Rectal smooth muscle tissue (tissue), 1 donor: ENCODE data around the gene CEPT1.

Experiments used
- H3K27ac ChIP-seq: one replicate; pipeline ENCODE4 v1.7.0; 2013; ENCODE audit warnings: low read depth, low read length, inconsistent platforms
- H3K27me3 ChIP-seq: one replicate; pipeline ENCODE4 v1.7.0; 2013; ENCODE audit warnings: low read length; ENCODE audit not compliant: control insufficient read depth, insufficient read depth
- H3K36me3 ChIP-seq: one replicate; pipeline ENCODE4 v1.7.0; 2013; ENCODE audit warnings: low read length; ENCODE audit not compliant: control insufficient read depth, insufficient read depth
- H3K4me1 ChIP-seq: one replicate; pipeline ENCODE4 v1.7.0; 2013; ENCODE audit warnings: low read length; ENCODE audit not compliant: control insufficient read depth, insufficient read depth
- H3K4me3 ChIP-seq: one replicate; pipeline ENCODE4 v1.7.0; 2013; ENCODE audit warnings: low read length
- H3K9ac ChIP-seq: one replicate; pipeline ENCODE4 v1.7.0; 2013; ENCODE audit warnings: low read length

Gene CEPT1

GRCh38 chr1:111234258-111234657 is 94.2 kb downstream of the CEPT1 start:
- H3K4me3 ChIP-seq: no peak overlapping the region
- no peaks in the 10 kb centered on the region for H3K27me3 ChIP-seq
- H3K27ac ChIP-seq: no peak overlapping the region
- H3K4me1 ChIP-seq: no peaks in the 10 kb centered on the region
- H3K36me3 ChIP-seq: no peaks in the 10 kb centered on the region
- H3K9ac ChIP-seq: no peak overlapping the region
